Gastrocnemius medialis (tissue), 4 donors: ENCODE results near the gene BMPER.

ENCODE experiments used
- CTCF ChIP-seq, 5 experiments: fragments of 450-650 bp in 3 of 5; fragments of 200-600 bp in 2 of 5; sonication (generic) in 2 of 5; IDR thresholded peaks in 4 of 5; conservative IDR thresholded peaks in 1 of 5; 1 replicate in 4 of 5; 2 replicates in 1 of 5; pipeline ENCODE4 v1.5.1; 2016 to 2019; ENCODE audit warnings: antibody characterized with exemption in 5 of 5, mild to moderate bottlenecking in 3 of 5, moderate library complexity in 3 of 5
- POLR2A ChIP-seq, 2 donors: fragments of 450-650 bp; IDR thresholded peaks; one replicate each; pipeline ENCODE4 v1.6.1; 2017; ENCODE audit warnings: antibody characterized with exemption in 2 of 2, mild to moderate bottlenecking in 2 of 2, moderate library complexity in 2 of 2

GRCh38 chr7:33872870-33873269 lies 32.5 kb upstream of the BMPER start:
- TF ChIP-seq POLR2A (IDR thresholded peaks at IDR 0.05): no peak
- no peak for TF ChIP-seq CTCF (IDR thresholded peaks at IDR 0.05 in 4 of 5, conservative IDR thresholded peaks at IDR 0.05 in 1 of 5)
